Measurements from ENCODE around the gene ZIC3. TPM values are rescaled to one million over a fixed set of nuclear protein-coding genes. Genes with fewer than 3 reads are reported as not detected.

ZIC3 gene
- total RNA-seq, 1 experiment from 2014 or later, result 126 TPM

GRCh38 chrX:137600769-137601168 lies 34.8 kb downstream of the ZIC3 start:
- Histone ChIP-seq H3K18ac (ENCODE audit: insufficient read length, low read depth, low read length) (no peak overlapping the region), H2BK15ac (ENCODE audit: low read depth, low read length) (no peak overlapping the region), H3K23ac (ENCODE audit: insufficient read length, low read depth, low read length) (no peak overlapping the region), H3K23me2 (ENCODE audit: insufficient read length, low read depth, low read length, poor library complexity, severe bottlenecking) (no peaks in the 10 kb centered on the region), H3K4me1 (ENCODE audit: insufficient read depth, low read length) (no peaks in the 10 kb centered on the region), H3K79me2 (ENCODE audit: insufficient read depth, low read length) (no peaks in the 10 kb centered on the region), H2BK120ac (ENCODE audit: low read depth, low read length, poor library complexity, severe bottlenecking) (no peak overlapping the region), H3K9ac (ENCODE audit: extremely low read depth, insufficient read length, low read length) (no peak overlapping the region), H2AK5ac (ENCODE audit: insufficient read length, low read length) (no peak overlapping the region), H3K9me3 (ENCODE audit: control insufficient read depth, low read depth, low read length) (no peaks in the 10 kb centered on the region), H4K8ac (replicated peaks; ENCODE audit: insufficient read length, low read depth, low read length) (no peak overlapping the region), H4K91ac (ENCODE audit: insufficient read length, low read depth, low read length) (no peak overlapping the region), H3K79me1 (ENCODE audit: insufficient read depth, low read depth, low read length, poor library complexity, severe bottlenecking) (no peaks in the 10 kb centered on the region), H2BK5ac (ENCODE audit: insufficient read length, low read length) (no peak overlapping the region), H4K20me1 (ENCODE audit: control insufficient read depth, insufficient read depth, insufficient read length) (no peaks in the 10 kb centered on the region), H3K14ac (ENCODE audit: insufficient read depth, low read length) (no peak overlapping the region), H4K5ac (ENCODE audit: insufficient read length, low read depth, low read length) (no peak overlapping the region), H3T11ph (ENCODE audit: low read length) (no peak overlapping the region), H3K4me2 (ENCODE audit: insufficient read depth, insufficient read length, low read length) (no peak overlapping the region), H2BK20ac (ENCODE audit: low read depth, low read length, poor library complexity, severe bottlenecking) (no peak overlapping the region), H3K27ac (ENCODE audit: insufficient read length, low read depth, low read length) (no peak overlapping the region), H3K4ac (ENCODE audit: low read depth, low read length) (no peak overlapping the region), H3K56ac (ENCODE audit: insufficient read length, low read depth, low read length) (no peak overlapping the region), H3K27me3 (ENCODE audit: insufficient read depth, low read length) (no peaks in the 10 kb centered on the region), H2BK12ac (ENCODE audit: insufficient read length, low read depth, low read length) (no peak overlapping the region), H2AFZ (ENCODE audit: low read length) (no peak overlapping the region)
- Mint-ChIP-seq H3K36me3 (ENCODE audit: insufficient read depth in 1 of 3, low read depth in 3 of 3) (peaks cover 1 to 11% (median 10%) of the 10 kb centered on the region in 3 experiments; a peak in 4 of 7 replicates), H3K4me3 (no peak overlapping the region), H3K27me3 (ENCODE audit: low read depth) (peaks cover 5% of the 10 kb centered on the region; the same call in 1 of the 2 replicates), H3K9me3 (peaks cover 0 to 46% of the 10 kb centered on the region in 2 experiments; a peak in 3 of 5 replicates), H3K4me1 (0 out of 4 replicates have a peak, but pooled peaks cover 0 to 4% of the 10 kb centered on the region in 2 experiments), H3K27ac (no peak overlapping the region)
- no peak for TF ChIP-seq CTCF (conservative IDR thresholded peaks at IDR 0.05)
- WGBS (ENCODE audit: extremely low coverage, insufficient read length, low lambda C conversion rate), result no CpG with 5 or more reads among the region's 3 CpGs
- DNase-seq, result no peak

All from H9 (cell line).